DMS153 treated with DMSO at 0.1 percent for 48 hours (cell line): ENCODE measurements around the gene AP1M1.

ENCODE experiments used
- DNase-seq: peaks from one replicate; lab custom pipeline; 2025; ENCODE audit not compliant: unreplicated experiment; lab: John Stamatoyannopoulos, UW

Gene AP1M1

GRCh38 chr19:16207490-16208025 is 9.8 kb downstream of the AP1M1 start:
- DNase-seq: no peak

DNA sequence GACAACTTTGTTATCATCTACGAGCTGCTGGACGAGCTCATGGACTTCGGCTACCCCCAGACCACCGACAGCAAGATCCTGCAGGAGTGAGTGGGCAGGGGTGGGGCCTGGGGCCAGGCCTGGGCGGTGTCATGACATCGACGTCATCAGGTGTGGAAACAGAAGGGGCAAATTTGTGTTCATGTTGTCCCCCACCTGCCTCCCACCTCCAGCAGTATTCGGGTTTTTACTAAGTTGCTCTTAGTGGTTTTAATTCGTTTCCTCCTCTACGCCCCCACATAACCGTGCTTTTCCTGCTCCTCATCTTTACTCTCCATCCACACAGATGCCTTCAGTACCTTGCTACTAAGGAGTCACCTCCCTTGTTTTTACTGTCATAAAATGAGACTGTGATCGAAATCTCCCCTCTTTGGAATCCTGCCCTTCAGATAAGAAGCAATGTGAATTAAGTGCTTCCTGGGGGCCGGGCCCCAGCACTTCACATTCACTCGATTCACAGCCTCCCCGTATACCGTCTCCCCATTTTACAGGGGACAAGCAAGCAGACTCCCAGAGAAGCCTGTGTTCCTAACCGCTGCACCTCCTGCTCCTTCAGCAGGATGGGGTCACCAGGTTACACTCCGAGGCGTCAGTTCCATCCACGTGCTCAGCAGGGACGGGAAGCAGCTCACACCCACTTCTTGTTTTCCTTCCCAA is 10.5 kb downstream of the AP1M1 start:
- no peak for DNase-seq

DNA sequence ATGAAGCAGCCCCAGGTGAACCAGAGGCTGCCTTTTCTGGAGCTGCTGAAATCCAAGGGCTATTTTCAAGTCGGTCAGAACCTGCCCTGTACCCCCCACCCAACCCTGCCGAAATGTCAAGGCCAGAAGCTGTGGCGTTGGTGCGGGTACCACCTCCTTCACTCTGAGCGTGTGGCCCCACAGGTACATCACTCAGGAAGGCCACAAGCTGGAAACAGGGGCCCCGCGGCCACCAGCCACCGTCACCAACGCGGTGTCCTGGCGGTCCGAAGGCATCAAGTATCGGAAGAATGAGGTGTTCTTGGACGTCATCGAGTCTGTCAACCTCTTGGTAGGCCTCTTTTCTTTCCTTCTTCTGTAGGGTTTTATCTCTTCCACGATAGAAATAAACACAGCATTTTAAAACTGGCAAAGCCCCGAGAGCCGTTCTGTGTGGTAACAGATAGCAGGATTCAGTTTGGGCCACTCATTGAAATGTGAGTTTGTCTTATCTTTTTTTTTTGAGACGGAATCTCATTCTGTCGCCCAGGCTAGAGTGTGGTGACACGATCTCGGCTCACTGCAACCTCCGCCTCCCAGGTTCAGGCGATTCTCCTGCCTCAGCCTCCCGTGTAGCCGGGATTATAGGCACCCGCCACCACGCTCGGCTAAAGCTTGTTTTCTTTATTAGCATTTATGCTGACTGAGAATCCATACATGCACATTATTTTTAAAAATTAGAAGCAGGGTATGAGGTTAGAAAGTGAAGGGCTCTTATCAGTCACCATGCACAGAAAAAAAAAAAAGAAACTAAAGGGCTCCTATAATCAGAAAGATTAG is 11.3 kb downstream of the AP1M1 start:
- no peak for DNase-seq

DNA sequence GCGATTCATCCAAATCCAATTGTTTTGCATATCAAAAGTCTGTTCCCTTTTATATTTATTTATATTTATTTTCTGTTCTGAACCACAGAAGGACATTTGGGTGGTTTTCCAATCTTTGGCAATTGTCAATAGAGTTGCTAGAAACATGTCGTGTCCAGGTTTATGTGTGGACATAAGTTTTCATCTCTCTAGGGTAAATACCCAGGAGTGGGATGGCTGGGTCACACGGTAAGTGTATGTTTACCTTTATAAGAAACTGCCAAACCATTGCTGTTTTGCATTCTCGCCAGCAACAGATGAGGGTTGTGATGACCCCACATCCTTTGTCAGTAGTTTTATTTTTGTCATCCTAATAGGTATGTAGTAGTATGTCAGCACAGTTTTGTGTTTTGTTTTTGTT is 12.5 kb downstream of the AP1M1 start:
- DNase-seq: no peak

DNA sequence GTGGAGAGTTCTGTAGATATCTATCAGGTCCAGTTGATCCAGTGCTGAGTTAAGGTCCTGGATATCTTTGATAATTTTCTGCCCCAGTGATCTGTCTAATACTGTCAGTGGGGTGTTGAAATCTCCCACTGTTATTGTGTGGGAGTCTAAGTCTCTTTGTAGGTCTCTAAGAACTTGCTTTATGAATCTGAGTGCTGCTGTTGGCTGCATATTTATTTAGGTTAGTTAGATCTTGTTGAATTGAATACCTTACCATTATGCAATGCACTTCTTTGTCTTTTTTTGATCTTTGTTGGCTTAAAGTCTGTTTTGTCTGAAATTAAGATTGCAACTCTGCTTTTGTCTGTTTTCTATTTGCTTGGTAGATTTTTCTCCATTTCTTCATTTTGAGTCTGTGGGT is 15.4 kb downstream of the AP1M1 start:
- DNase-seq: no peak

DNA sequence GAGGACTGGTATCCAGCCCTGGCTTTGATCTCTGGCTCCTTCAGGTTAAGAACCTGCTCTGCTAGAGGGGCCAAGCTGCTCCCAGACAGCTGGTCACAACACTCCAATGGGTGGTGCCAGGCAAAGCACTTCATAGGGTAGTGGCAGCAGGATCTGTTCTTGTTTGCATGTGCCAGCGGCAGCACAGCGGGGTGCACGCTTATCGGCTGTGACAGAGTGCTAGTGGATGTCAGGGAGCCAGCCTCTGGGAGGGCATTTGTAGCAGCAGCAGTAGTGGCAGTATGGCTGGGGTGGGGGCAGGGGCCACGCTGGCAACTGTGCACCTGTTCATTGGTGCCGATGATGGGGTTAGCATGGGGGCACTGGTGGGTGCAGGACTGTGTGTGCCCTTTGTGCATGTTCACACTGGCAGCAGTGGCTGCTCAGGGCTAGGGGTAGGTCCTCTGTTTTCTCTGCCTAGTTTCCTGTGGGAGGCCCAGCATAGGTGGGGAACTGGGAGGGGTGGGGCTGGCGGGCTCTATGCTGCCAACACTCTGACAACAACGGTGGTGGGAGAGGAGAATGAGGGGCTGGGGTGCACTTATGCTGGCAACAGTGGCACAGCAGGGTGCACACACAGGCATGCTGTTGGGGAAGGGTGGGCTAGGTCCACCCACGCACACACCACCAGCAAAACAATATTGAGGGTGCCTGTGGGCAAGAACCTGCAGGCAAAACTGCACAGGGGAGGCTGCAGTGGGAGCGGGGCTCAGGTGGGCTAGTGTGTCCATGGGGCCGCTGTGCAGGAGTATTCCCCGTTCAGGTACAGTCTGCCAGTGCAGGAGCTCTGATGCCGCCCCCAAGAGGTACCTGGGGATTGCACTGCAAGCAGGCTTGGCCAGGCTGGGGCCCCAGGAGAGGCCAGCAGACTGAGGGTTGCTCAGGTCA is 19.3 kb downstream of the AP1M1 start:
- DNase-seq: no peak

GRCh38 chr19:16217716-16218451 is 20.2 kb downstream of the AP1M1 start:
- DNase-seq: no peak

DNA sequence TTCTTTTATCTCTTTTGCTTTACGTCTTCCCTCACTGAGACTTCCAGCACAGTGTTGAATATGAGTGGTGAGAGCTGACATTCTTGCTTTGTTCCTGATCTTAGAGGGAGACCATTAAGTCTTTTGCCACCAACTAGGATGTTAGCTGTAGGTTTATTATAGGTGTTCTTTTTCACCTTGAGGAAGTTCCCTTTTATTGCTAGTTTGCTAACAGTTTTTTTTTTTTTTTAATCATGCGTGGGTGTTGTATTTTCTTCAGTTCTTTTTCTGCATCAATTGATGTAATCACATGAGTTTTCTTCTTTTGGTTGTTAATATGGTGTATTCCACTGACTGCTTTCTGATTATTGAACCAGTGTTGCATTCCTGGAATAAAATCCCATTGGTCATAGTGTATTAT is 21.1 kb downstream of the AP1M1 start:
- no peak for DNase-seq

- DNase-seq: no peak
Observed at GRCh38 chr19:16222806-16223205, 25.1 kb downstream of the AP1M1 start.

GRCh38 chr19:16223746-16224145 is 26.0 kb downstream of the AP1M1 start:
- DNase-seq: no peak

DNA sequence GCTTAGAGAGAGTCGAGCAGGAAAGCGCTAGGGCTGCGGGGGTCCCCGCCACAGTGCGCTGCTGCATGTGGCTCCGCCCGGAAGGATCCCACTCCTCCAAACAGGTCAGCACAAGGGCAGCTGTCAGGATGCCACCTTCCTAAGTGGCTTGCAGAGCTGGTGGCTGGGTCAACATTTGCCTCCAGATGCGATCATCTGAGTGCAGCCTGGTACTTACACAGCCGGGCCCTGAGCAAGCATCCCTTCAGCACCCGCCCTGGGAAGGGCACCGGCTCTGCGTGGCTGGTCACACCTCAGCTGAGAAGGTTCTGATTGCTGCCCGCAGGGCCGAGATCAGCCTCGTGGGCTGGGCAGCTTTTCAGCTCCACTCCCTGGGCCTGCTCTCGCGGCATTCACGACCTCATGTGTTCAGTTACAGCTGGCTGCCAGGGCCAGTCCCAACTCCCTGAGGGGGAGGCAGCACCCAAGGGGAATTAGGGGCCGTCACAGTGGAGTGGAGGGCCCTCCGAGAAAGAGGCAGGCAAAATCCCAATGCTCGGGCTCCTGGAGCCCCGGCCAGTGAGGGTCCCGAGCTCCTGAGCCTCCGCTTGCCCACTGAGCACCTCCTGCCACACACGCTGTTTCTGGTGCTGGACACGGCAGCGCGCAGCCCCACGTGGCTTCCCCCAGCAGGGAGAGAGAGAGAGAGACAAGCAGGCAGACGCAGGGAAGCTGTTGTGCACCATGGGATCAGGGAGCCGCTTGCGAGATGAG is 26.8 kb downstream of the AP1M1 start:
- DNase-seq: no peak

DNA sequence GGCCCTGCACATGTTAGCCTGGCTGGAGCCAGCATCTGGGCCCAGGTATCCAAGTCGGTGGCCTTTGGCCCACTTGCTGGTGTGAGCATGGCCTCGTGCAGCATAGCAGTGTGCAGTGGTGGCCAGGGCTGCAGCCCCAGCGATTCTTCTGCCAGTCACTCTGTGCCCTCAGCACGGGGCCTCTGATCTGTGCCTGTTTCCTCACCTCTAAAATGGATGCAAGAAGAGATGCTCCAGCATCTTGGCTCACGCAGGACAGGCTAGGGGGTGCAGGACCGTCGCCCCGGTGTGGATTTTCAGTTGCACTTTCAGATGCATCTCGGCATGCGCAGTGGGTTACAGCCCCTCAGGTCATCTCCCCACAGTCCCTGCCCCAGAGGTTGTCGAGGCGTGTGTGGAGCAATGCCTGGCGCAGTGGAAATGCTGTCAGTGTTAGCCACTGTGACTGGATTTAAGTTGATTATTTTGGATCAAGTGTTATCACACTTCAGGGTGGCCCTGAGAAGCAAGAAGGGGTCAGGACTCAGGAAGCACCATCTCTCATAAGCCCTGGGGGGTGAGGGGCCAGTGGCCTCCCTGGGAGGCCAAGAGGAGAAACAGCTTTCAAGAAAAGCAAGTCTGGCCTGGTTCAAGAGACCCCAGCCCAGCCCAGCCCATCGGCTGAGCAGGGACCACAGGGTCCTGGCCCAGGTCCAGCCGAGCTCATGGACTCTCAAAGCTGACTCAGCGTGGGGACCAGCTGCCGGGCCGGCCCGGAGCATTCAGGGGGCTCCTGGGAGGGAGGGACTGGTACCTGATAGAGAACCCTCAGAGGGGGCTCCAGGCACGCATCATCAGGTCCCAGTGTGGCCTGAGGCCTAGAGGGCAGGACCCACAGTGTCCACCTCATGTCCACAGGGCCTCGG is 27.8 kb downstream of the AP1M1 start:
- DNase-seq: no peak

DNA sequence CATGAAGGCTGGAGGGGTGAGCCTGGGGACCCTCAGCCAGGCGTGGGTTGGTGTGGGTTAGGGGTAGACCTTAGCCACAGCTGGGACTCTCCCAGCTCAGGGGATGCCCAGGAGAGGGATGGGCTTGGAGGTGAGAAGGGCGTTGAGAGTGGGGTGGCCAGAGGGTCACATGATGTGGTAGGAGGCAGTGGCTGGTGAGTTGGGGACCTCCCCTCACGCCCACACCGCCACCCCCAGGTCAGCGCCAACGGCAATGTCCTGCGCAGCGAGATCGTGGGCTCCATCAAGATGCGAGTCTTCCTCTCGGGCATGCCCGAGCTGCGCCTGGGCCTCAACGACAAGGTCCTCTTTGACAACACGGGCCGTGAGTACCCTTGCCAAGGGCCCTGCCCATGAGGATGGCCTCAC is 28.5 kb downstream of the AP1M1 start:
- DNase-seq: no peak

- DNase-seq: no peak
Observed at GRCh38 chr19:16226878-16227836, 29.4 kb downstream of the AP1M1 start.

DNA sequence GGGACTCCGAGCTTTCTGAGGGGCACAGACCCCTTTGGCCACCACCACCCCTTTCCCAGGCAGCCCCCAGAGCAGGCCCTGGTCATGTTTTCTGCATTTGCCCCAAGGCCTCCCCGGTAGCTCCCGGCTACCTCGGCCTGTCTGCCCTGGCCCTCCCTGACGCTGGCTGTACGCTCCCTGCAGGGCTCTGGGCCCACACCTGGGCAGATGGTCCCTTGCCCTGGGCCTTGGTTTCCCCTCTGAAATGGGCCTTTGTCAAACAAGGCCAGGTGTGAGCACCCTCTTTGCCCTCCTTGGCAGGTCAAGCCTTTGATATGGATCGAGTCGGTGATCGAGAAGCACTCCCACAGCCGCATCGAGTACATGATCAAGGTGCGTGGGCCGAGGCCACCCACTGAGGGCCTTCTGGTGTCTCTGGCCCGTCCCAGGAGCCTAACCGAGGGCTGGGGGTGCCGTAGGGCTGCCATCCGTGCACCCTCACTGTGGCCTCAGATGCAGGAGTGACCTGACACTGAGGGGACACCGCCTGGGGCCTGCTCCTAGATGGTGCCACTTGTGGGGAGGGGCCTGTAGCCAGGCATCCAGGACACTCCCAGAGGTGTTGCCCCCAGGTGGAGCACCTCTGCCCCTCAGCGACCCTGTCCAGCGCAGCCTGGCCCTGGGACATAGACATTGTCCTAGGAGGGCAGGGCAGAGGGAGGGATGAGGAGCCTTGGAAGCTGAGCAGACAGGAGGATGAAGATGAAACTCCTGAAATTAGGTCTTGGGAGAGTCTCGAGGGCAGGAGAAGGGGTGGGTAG is 30.3 kb downstream of the AP1M1 start:
- DNase-seq: no peak

DNA sequence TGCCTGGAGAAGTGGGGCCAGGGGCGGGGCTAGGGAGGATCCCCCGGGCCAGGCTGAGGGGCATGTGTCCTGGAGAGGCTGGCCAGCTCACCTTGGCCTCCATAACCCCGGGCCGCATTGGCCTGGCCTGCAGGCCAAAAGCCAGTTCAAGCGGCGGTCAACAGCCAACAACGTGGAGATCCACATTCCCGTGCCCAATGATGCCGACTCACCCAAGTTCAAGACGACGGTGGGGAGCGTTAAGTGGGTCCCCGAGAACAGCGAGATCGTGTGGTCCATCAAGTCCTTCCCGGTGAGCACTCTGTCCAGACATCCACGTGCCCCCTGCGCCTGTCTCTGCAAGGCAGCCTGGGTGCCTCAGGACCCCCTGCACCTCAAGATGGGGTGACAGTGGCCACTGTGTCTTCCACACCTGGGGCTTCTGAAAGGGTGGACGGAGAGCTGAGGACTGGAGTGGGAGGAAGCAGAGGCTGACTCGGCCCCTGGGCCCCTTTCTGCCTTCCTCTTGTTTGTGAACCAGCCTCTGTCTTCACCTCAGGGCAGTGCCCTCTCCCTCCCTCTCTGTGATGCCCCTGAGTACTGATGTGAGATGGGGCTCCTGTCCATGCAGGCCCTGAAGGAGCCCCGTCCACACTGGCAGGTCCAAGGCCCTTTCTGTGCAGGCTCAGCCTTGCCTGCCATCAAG is 31.1 kb downstream of the AP1M1 start:
- DNase-seq: no peak
